ENCODE results near the gene INHBA.

INHBA gene

GRCh38 chr7:41710838-41711237 is 7.9 kb upstream of the INHBA start:
- no peaks in the 10 kb centered on the region for H3K9me3 ChIP-seq (replicated peaks; ENCODE audit: low read length)

GRCh38 chr7:41709621-41710020 is 6.7 kb upstream of the INHBA start:
- no peaks in the 10 kb centered on the region for H3K36me3 ChIP-seq (ENCODE audit: insufficient read depth, low read length)
- peak overlapping the region; percentile 52 for H3K9ac ChIP-seq (ENCODE audit: low read depth, low read length)
- H3K4me1 ChIP-seq (ENCODE audit: control insufficient read depth, insufficient read depth, low read length): peaks cover 28% of the 10 kb centered on the region
- no peak overlapping the region for H3K4me3 ChIP-seq (ENCODE audit: low read length)
- no peaks in the 10 kb centered on the region for H3K27me3 ChIP-seq (ENCODE audit: control insufficient read depth, insufficient read depth, low read length)
- peak overlapping the region; percentile 9 for H3K4me2 ChIP-seq (ENCODE audit: low read length)
- no peaks in the 10 kb centered on the region for H3K9me3 ChIP-seq (replicated peaks; ENCODE audit: low read length)

More at GRCh38 chr7:41710838-41711237, 7.9 kb upstream of the INHBA start:
- H3K36me3 ChIP-seq (ENCODE audit: insufficient read depth, low read length): no peaks in the 10 kb centered on the region
- no peak overlapping the region for H3K4me3 ChIP-seq (ENCODE audit: low read length)
- peaks cover 22% of the 10 kb centered on the region for H3K4me1 ChIP-seq (ENCODE audit: control insufficient read depth, insufficient read depth, low read length)
- H3K9ac ChIP-seq (ENCODE audit: low read depth, low read length): no peak overlapping the region
- no peak overlapping the region for H3K4me2 ChIP-seq (ENCODE audit: low read length)
- no peaks in the 10 kb centered on the region for H3K27me3 ChIP-seq (ENCODE audit: control insufficient read depth, insufficient read depth, low read length)

DNA sequence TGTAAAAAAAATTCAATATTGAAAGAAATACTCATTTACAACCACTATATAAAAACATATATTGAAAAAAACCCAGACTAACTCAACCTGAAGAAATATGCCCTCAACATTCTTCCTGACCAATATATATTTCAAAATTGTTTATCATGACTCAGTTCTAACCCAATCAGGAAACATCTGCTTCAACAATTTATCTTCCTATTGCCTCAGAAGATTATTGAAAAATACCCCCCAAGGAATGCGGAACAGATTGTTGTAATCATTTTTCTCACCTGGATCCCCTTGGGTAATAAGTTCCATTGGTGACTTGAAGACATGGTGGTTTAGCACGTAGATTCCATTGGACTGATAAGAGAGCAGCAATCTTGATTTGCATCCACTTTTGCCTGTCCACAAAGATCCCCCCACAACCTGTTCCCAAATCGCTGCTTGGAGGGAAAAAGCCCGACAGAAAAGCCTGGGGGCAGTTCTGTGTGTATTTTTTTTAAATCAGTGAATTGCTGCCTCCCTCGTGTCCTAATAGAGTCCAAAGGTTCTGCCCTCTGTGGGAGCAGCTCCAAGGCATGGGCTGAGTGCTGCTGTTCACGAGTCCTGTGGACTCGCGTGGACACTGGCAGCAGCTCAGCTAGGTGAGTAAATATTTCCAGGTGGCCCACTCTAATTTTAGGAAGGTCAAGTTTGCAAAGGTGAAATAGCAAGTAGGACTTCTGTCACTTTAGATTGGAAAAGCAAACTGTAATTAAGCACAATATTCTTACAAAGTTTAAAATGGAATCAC is 5.9 kb upstream of the INHBA start:
- H3K4me1 ChIP-seq (ENCODE audit: control insufficient read depth, insufficient read depth, low read length): peaks cover 32% of the 10 kb centered on the region
- H3K4me3 ChIP-seq (ENCODE audit: low read length): no peak overlapping the region

GRCh38 chr7:41706228-41706930 is 3.5 kb upstream of the INHBA start:
- H3K36me3 ChIP-seq (ENCODE audit: insufficient read depth, low read length): no peaks in the 10 kb centered on the region
- peaks cover 32% of the 10 kb centered on the region for H3K4me1 ChIP-seq (ENCODE audit: control insufficient read depth, insufficient read depth, low read length)
- H3K27me3 ChIP-seq (ENCODE audit: control insufficient read depth, insufficient read depth, low read length): no peaks in the 10 kb centered on the region
- peak overlapping the region; percentile 74 for H3K4me3 ChIP-seq (ENCODE audit: low read length)
- no peaks in the 10 kb centered on the region for H3K9me3 ChIP-seq (replicated peaks; ENCODE audit: low read length)
- peak overlapping the region; percentile 98 for H3K4me2 ChIP-seq (ENCODE audit: low read length)
- H3K9ac ChIP-seq (ENCODE audit: low read depth, low read length): peak overlapping the region; percentile 94

More for the DNA sequence above, 5.9 kb upstream of the INHBA start:
- H3K9me3 ChIP-seq (replicated peaks; ENCODE audit: low read length): no peaks in the 10 kb centered on the region
- H3K4me2 ChIP-seq (ENCODE audit: low read length): peak overlapping the region; percentile 9
- peak overlapping the region; percentile 52 for H3K9ac ChIP-seq (ENCODE audit: low read depth, low read length)
- H3K27me3 ChIP-seq (ENCODE audit: control insufficient read depth, insufficient read depth, low read length): no peaks in the 10 kb centered on the region
- no peaks in the 10 kb centered on the region for H3K36me3 ChIP-seq (ENCODE audit: insufficient read depth, low read length)

DNA sequence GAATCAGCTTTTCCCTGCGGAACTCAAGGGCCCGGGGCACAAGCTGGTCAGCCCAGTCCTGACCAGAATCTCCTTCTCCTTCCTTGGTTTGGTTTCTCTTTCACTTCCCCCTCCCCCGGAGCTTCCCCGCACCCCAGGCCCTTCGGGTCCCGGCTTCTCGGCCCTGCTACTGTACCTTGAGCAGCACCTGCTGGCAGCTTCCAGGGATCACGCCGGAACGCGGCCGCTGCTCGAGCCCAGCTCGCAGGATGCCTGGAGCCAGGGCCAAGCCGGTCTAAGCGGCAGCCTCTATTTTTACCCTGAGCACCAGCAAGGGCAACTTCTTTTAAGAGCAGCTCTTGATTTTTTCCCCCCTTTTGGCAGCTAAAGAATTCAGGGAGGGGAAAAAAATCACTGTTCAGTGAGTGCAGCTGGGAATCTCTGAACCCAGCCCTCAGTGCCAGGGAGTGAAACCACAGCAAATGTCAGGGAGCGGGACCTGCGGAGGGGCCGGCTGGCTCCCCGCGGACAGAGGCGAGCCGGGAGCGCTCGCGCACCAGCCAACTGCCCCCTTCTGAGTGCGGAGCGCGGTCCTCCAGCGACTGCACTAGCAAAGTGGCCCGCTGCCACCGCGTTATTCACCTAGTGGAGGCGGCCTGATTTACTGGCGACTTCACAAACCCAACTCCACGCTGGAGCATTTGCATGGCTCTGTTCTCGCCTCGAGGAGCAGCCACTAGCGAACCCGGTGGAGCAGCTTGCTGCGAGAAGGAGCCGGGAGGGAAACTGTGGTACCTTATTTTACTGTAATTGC is 2.4 kb upstream of the INHBA start:
- H3K36me3 ChIP-seq (ENCODE audit: insufficient read depth, low read length): no peaks in the 10 kb centered on the region
- H3K9me3 ChIP-seq (replicated peaks; ENCODE audit: low read length): no peaks in the 10 kb centered on the region
- peaks cover 35% of the 10 kb centered on the region for H3K4me1 ChIP-seq (ENCODE audit: control insufficient read depth, insufficient read depth, low read length)
- peak overlapping the region; percentile 74 for H3K4me3 ChIP-seq (ENCODE audit: low read length)
- peak overlapping the region; percentile 94 for H3K9ac ChIP-seq (ENCODE audit: low read depth, low read length)
- peak overlapping the region; percentile 98 for H3K4me2 ChIP-seq (ENCODE audit: low read length)
- H3K27me3 ChIP-seq (ENCODE audit: control insufficient read depth, insufficient read depth, low read length): no peaks in the 10 kb centered on the region

DNA sequence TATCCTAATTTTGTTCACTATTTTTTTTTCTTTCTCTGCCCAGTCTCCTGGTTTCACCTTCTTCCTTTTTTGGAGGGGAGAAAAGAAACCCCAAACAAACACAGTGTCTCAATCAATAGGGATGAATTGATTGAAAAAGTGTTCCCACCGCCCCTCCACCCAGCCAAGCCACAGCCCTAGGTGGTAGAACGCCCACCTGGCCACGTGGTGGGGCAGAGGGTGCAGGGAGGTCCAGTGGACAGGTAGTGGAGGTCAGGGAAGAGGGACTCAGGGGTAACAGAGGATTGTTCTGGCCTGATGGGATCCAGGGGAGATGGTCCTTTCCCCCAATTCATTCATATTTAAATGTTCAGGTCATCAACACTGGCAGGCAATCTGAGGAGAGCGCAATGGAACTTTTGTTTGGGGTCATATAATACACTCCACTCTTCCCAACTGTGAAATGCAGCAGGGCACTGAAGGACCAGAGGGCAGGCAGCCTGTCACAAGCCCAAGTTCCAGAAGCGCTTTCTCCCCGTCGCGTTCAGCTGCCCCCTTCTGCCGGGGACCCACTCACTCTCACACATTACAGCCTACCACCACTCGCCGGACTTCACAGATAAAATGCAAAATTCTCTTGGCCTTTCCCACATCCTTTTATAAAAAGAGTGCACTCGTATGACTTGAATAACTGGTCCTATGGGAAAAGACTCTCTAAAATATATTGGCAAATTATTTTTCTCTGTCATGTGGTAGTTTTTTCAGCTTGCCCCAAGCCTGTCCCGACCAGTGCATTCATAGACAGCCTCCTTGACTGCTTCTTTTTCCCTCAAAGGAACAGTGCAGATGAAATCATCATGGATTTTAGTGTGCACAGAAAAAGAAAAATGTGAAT is 1.6 kb downstream of the INHBA start:
- Histone ChIP-seq H3K36me3 (ENCODE audit: insufficient read depth, low read length) (peaks cover 8% of the 10 kb centered on the region), H3K4me2 (ENCODE audit: low read length) (peak overlapping the region; percentile 91), H3K27me3 (ENCODE audit: control insufficient read depth, insufficient read depth, low read length) (no peaks in the 10 kb centered on the region), H3K9me3 (replicated peaks; ENCODE audit: low read length) (no peaks in the 10 kb centered on the region), H3K4me1 (ENCODE audit: control insufficient read depth, insufficient read depth, low read length) (peaks cover 33% of the 10 kb centered on the region), H3K9ac (ENCODE audit: low read depth, low read length) (peak overlapping the region; percentile 97), H3K4me3 (ENCODE audit: low read length) (peak overlapping the region; percentile 81)

GRCh38 chr7:41700044-41700471 is 2.8 kb downstream of the INHBA start:
- Histone ChIP-seq H3K4me2 (ENCODE audit: low read length) (peak overlapping the region; percentile 91), H3K27me3 (ENCODE audit: control insufficient read depth, insufficient read depth, low read length) (no peaks in the 10 kb centered on the region), H3K4me3 (ENCODE audit: low read length) (peak overlapping the region; percentile 81), H3K4me1 (ENCODE audit: control insufficient read depth, insufficient read depth, low read length) (peaks cover 31% of the 10 kb centered on the region), H3K36me3 (ENCODE audit: insufficient read depth, low read length) (peaks cover 18% of the 10 kb centered on the region), H3K9ac (ENCODE audit: low read depth, low read length) (peak overlapping the region; percentile 97), H3K9me3 (replicated peaks; ENCODE audit: low read length) (no peaks in the 10 kb centered on the region)

DNA sequence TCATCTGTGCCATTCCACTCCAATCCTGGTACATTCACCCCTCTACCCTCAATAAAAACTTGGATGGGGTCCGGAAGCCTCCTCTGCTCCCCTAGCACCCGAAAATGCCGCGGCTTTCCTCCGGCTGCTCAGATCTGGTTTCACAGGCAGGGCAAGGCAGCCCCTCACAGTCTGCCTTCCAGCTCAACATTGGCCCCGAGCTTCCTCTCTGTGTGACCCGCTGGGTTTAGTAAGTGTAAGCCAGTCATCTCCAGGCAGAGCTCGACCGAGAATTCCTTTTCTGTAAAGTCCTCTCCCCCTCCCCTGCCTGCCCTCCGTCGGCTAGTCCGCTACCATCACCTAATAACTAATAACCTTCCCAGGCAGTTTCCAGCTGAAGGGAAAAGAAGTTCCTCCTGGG is 3.4 kb downstream of the INHBA start:
- peak overlapping the region; percentile 97 for H3K9ac ChIP-seq (ENCODE audit: low read depth, low read length)
- H3K4me3 ChIP-seq (ENCODE audit: low read length): peak overlapping the region; percentile 81
- H3K36me3 ChIP-seq (ENCODE audit: insufficient read depth, low read length): peaks cover 23% of the 10 kb centered on the region
- no peaks in the 10 kb centered on the region for H3K9me3 ChIP-seq (replicated peaks; ENCODE audit: low read length)
- H3K27me3 ChIP-seq (ENCODE audit: control insufficient read depth, insufficient read depth, low read length): no peaks in the 10 kb centered on the region
- H3K4me1 ChIP-seq (ENCODE audit: control insufficient read depth, insufficient read depth, low read length): peaks cover 28% of the 10 kb centered on the region
- peak overlapping the region; percentile 91 for H3K4me2 ChIP-seq (ENCODE audit: low read length)

DNA sequence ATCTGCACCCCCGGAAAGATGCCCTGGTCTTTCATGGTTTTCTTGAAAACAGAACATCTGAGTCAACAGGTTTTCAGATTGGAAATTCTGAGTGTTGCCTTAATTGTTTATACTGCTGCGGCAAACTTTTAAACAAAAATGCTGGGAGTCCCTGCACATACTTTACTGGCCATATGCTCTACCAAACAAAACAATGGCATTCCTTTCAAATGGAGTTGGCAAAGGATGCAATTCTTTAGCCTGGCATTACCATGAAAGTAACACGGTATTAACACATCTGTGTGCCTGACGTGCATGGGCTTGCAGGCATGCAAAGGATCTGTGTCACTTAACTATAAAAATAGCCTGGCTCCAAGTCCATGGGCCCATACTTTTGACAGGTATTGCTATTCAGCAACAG is 4.2 kb downstream of the INHBA start:
- Histone ChIP-seq H3K4me1 (ENCODE audit: control insufficient read depth, insufficient read depth, low read length) (peaks cover 24% of the 10 kb centered on the region), H3K9me3 (replicated peaks; ENCODE audit: low read length) (no peaks in the 10 kb centered on the region), H3K4me2 (ENCODE audit: low read length) (peak overlapping the region; percentile 91), H3K36me3 (ENCODE audit: insufficient read depth, low read length) (peaks cover 31% of the 10 kb centered on the region), H3K4me3 (ENCODE audit: low read length) (peak overlapping the region; percentile 81), H3K9ac (ENCODE audit: low read depth, low read length) (peak overlapping the region; percentile 97), H3K27me3 (ENCODE audit: control insufficient read depth, insufficient read depth, low read length) (no peaks in the 10 kb centered on the region)

DNA sequence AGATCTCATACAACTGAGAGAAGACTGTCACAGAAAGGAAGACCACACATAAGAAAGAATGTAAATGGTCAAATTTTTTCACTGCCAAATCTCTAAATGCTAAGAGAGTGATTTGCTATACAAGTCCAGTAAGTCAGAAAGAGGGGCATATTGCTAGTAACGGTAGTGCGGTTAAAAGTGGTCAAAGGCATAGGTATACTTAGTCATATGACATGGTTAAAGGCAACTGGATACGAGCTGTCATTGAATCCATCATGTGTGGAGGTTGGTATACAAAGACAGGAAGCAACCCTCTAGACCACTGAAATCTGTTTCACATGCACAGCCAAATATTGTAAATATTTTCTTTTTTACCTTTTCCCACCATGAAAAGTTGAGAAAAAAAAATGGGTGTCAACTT is 4.8 kb downstream of the INHBA start:
- peak overlapping the region; percentile 97 for H3K9ac ChIP-seq (ENCODE audit: low read depth, low read length)

More for the DNA sequence above, 4.8 kb downstream of the INHBA start:
- Histone ChIP-seq H3K9me3 (replicated peaks; ENCODE audit: low read length) (no peaks in the 10 kb centered on the region), H3K36me3 (ENCODE audit: insufficient read depth, low read length) (peaks cover 37% of the 10 kb centered on the region), H3K4me1 (ENCODE audit: control insufficient read depth, insufficient read depth, low read length) (peaks cover 28% of the 10 kb centered on the region), H3K4me3 (ENCODE audit: low read length) (peak overlapping the region; percentile 81), H3K27me3 (ENCODE audit: control insufficient read depth, insufficient read depth, low read length) (no peaks in the 10 kb centered on the region), H3K4me2 (ENCODE audit: low read length) (peak overlapping the region; percentile 91)

All from skeletal muscle satellite cell (primary cell).